ENCODE data around the gene GCNT4. TPM values are rescaled to one million over a fixed set of nuclear protein-coding genes. Genes with fewer than 3 reads are reported as not detected.

The GCNT4 gene
- total RNA-seq, 1 experiment from 2014 or later = 0.63 TPM

DNA sequence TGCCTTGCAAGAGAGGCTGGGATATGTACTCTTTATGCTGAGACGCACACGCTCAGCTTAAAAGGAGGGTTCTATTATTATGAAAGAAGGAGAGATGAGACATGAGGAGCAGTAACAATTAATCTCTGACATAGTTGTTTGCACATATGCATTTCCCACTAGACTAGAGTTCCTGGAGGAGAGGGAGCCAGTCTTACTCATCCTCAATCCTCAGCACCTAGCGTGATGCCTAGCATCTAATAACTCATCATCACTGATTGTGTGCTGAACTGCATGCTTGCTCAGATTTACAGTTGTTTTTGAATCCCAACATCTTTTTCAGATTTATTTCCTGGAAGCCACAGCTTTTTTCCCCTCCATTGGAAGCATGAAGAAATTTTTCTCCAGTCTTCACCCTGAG lies 35.5 kb downstream of the GCNT4 start:
- no peak overlapping the region for H3K4me3 Mint-ChIP-seq
- TF ChIP-seq, protein P1, sequence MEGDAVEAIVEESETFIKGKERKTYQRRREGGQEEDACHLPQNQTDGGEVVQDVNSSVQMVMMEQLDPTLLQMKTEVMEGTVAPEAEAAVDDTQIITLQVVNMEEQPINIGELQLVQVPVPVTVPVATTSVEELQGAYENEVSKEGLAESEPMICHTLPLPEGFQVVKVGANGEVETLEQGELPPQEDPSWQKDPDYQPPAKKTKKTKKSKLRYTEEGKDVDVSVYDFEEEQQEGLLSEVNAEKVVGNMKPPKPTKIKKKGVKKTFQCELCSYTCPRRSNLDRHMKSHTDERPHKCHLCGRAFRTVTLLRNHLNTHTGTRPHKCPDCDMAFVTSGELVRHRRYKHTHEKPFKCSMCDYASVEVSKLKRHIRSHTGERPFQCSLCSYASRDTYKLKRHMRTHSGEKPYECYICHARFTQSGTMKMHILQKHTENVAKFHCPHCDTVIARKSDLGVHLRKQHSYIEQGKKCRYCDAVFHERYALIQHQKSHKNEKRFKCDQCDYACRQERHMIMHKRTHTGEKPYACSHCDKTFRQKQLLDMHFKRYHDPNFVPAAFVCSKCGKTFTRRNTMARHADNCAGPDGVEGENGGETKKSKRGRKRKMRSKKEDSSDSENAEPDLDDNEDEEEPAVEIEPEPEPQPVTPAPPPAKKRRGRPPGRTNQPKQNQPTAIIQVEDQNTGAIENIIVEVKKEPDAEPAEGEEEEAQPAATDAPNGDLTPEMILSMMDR (conservative IDR thresholded peaks at IDR 0.05) = no peak

More for the DNA sequence above, 35.5 kb downstream of the GCNT4 start:
- no peak overlapping the region for H4K91ac ChIP-seq (ENCODE audit: insufficient read length, low read depth, low read length)
- H2BK12ac ChIP-seq (ENCODE audit: insufficient read length, low read depth, low read length) = no peak overlapping the region
- Mint-ChIP-seq H3K9me3 (no peaks in the 10 kb centered on the region; a peak in 2 of 5 replicates), H3K27me3 (ENCODE audit: low read depth) (no peaks in the 10 kb centered on the region; the same call in 1 of the 2 replicates), H3K36me3 (ENCODE audit: insufficient read depth in 1 of 3, low read depth in 3 of 3) (no peaks in the 10 kb centered on the region), H3K27ac (no peak overlapping the region), H3K4me1 (peaks cover 8% of the 10 kb centered on the region in 2 experiments)
- no peaks in the 10 kb centered on the region for H3K9me3 ChIP-seq (ENCODE audit: control insufficient read depth, low read depth, low read length)
- H3K4me1 ChIP-seq (ENCODE audit: insufficient read depth, low read length) = no peaks in the 10 kb centered on the region
- H3K23ac ChIP-seq (ENCODE audit: insufficient read length, low read depth, low read length) = no peak overlapping the region
- no peak overlapping the region for H3K27ac ChIP-seq (ENCODE audit: insufficient read length, low read depth, low read length)
- no peak overlapping the region for H3K4me2 ChIP-seq (ENCODE audit: insufficient read depth, insufficient read length, low read length)
- no peak overlapping the region for H2BK5ac ChIP-seq (ENCODE audit: insufficient read length, low read length)
- H3K23me2 ChIP-seq (ENCODE audit: insufficient read length, low read depth, low read length, poor library complexity, severe bottlenecking) = no peaks in the 10 kb centered on the region
- no peak overlapping the region for H2AFZ ChIP-seq (ENCODE audit: low read length)
- H2AK5ac ChIP-seq (ENCODE audit: insufficient read length, low read length) = no peak overlapping the region
- H3K4ac ChIP-seq (ENCODE audit: low read depth, low read length) = no peak overlapping the region
- WGBS (ENCODE audit: extremely low coverage, insufficient read length, low lambda C conversion rate) = no CpG with 5 or more reads among the region's 3 CpGs
- H3K79me1 ChIP-seq (ENCODE audit: insufficient read depth, low read depth, low read length, poor library complexity, severe bottlenecking) = no peaks in the 10 kb centered on the region
- no peak overlapping the region for H3K14ac ChIP-seq (ENCODE audit: insufficient read depth, low read length)
- no peak overlapping the region for H4K8ac ChIP-seq (replicated peaks; ENCODE audit: insufficient read length, low read depth, low read length)
- no peaks in the 10 kb centered on the region for H4K20me1 ChIP-seq (ENCODE audit: control insufficient read depth, insufficient read depth, insufficient read length)
- no peak overlapping the region for H2BK120ac ChIP-seq (ENCODE audit: low read depth, low read length, poor library complexity, severe bottlenecking)
- H3T11ph ChIP-seq (ENCODE audit: low read length) = no peak overlapping the region
- no peak overlapping the region for H3K9ac ChIP-seq (ENCODE audit: extremely low read depth, insufficient read length, low read length)
- H3K18ac ChIP-seq (ENCODE audit: insufficient read length, low read depth, low read length) = no peak overlapping the region
- no peak overlapping the region for H4K5ac ChIP-seq (ENCODE audit: insufficient read length, low read depth, low read length)
- no peak overlapping the region for H2BK20ac ChIP-seq (ENCODE audit: low read depth, low read length, poor library complexity, severe bottlenecking)
- no peaks in the 10 kb centered on the region for H3K79me2 ChIP-seq (ENCODE audit: insufficient read depth, low read length)
- no peak for DNase-seq
- H3K27me3 ChIP-seq (ENCODE audit: insufficient read depth, low read length) = no peaks in the 10 kb centered on the region
- H2BK15ac ChIP-seq (ENCODE audit: low read depth, low read length) = no peak overlapping the region
- H3K56ac ChIP-seq (ENCODE audit: insufficient read length, low read depth, low read length) = no peak overlapping the region
